ENCODE measurements around the gene FRRS1L. TPM values are rescaled to one million over a fixed set of nuclear protein-coding genes. Genes with fewer than 3 reads are reported as not detected.

Gene FRRS1L
- polyA plus RNA-seq, 2 donors, result 0.08 to 0.20 TPM

DNA sequence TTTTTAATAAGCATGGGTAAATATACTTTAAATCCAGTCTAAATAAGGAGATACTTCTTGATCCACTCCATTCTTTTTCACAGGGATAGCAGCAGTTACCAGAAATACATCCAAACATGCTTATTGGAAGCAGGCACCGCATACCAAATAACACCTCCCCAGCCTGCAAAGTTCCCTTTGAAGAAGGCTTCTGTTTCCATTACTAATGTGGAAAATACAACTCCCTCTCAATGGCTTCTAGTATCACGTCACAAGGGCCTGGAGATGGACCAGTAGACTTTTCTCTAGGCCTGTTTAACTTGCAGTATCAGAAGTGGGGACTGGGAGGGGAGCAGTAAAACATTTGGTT, 68.1 kb downstream of the FRRS1L start:
- peaks cover 0 to 6% of the 10 kb centered on the region in 2 donors for H3K4me1 ChIP-seq (ENCODE audit: control insufficient read depth in 2 of 2, insufficient read depth in 2 of 2, low read length in 1 of 2)
- 34 to 35% methylated on average over 2 of the region's 2 CpGs for WGBS, 2 donors
- H3K27ac ChIP-seq (ENCODE audit: low read depth in 2 of 2, low read length in 1 of 2), result peak overlapping the region; percentile 12 to 64
- no peaks in the 10 kb centered on the region for H3K9me3 ChIP-seq (ENCODE audit: control insufficient read depth in 2 of 2, insufficient read depth in 1 of 2, low read depth in 1 of 2, low read length in 1 of 2)
- H3K27me3 ChIP-seq (ENCODE audit: control insufficient read depth in 1 of 2, insufficient read depth in 2 of 2, low read length in 2 of 2), result no peaks in the 10 kb centered on the region
- peaks cover 4% of the 10 kb centered on the region in 2 donors for H3K36me3 ChIP-seq (ENCODE audit: control insufficient read depth in 2 of 2, insufficient read depth in 2 of 2, low read length in 1 of 2)
- no peak overlapping the region for H3K4me3 ChIP-seq (ENCODE audit: low read depth in 1 of 2, low read length in 2 of 2)

DNA sequence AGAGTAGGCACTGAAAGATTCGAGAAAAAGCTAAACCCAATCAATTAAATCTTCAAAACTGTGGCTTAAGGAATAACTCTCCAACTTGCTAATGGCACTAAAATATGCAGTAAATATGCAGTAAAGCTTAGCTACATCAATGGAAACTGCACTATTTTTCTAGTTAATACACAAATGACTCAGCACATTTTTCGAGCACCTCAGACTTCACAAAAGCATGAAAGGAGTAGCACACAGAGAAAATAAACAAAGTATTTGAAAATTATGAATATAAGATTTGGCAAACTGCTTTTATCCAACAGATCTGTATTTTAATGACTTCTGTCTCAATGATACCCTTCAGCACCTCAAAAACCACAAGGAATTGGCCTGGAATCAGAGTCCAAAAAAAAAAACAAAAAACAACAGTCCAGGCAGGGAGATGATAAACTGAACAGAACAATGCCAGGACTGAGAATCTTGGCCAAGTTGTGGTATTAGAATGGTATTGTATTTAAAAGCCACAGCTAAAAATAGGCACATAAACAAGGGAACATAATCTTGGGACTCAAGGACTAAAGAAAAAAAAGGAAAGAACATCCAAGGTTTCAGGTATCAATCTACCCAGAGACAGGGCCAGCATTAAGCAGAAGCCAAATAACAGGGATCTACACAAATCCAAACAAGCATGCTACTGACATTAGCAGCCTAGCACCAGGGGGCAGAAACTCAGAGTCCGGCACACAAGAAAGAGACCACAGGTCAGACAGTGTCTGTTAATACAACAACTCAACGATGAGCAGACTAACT, 68.7 kb downstream of the FRRS1L start:
- peaks cover 0 to 6% of the 10 kb centered on the region in 2 donors for H3K4me1 ChIP-seq (ENCODE audit: control insufficient read depth in 2 of 2, insufficient read depth in 2 of 2, low read length in 1 of 2)
- no peaks in the 10 kb centered on the region for H3K9me3 ChIP-seq (ENCODE audit: control insufficient read depth in 2 of 2, insufficient read depth in 1 of 2, low read depth in 1 of 2, low read length in 1 of 2)
- no peak overlapping the region for H3K4me3 ChIP-seq (ENCODE audit: low read depth in 1 of 2, low read length in 2 of 2)
- H3K27ac ChIP-seq (ENCODE audit: low read depth in 2 of 2, low read length in 1 of 2), result peak overlapping the region; percentile 12 to 64
- no peaks in the 10 kb centered on the region for H3K27me3 ChIP-seq (ENCODE audit: control insufficient read depth in 1 of 2, insufficient read depth in 2 of 2, low read length in 2 of 2)
- peaks cover 3 to 4% of the 10 kb centered on the region in 2 donors for H3K36me3 ChIP-seq (ENCODE audit: control insufficient read depth in 2 of 2, insufficient read depth in 2 of 2, low read length in 1 of 2)
- WGBS, 2 donors, result 22 to 23% methylated on average over 4 of the region's 4 CpGs

DNA sequence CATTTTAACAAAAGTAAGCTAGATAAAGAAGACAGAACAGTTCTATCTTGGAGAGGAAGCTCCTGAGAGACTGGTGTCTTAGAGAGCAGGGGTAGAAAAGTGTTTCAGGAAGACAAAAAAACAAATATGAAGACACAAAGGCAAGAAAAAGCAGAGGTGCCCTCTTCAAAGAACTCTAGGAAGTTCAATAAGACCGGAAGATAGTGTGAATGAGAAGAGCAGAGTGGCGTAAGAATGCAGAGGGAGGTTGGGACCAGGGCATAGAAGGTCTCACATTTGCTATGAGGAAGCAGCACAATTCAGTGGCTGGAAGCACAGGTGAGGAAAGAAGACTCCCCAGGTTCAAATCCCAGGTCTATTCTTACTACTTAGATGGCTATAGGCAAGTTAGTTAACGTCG, 69.9 kb downstream of the FRRS1L start:
- Histone ChIP-seq H3K36me3 (ENCODE audit: control insufficient read depth in 2 of 2, insufficient read depth in 2 of 2, low read length in 1 of 2) (peaks cover 3 to 4% of the 10 kb centered on the region in 2 donors), H3K27ac (ENCODE audit: low read depth in 2 of 2, low read length in 1 of 2) (peak overlapping the region in 1 of 2 donors; percentile 42), H3K27me3 (ENCODE audit: control insufficient read depth in 1 of 2, insufficient read depth in 2 of 2, low read length in 2 of 2) (no peaks in the 10 kb centered on the region), H3K9me3 (ENCODE audit: control insufficient read depth in 2 of 2, insufficient read depth in 1 of 2, low read depth in 1 of 2, low read length in 1 of 2) (no peaks in the 10 kb centered on the region), H3K4me1 (ENCODE audit: control insufficient read depth in 2 of 2, insufficient read depth in 2 of 2, low read length in 1 of 2) (peaks cover 0 to 6% of the 10 kb centered on the region in 2 donors), H3K4me3 (ENCODE audit: low read depth in 1 of 2, low read length in 2 of 2) (no peak overlapping the region)
- 92 to 97% methylated on average over 4 of the region's 4 CpGs for WGBS, 2 donors

DNA sequence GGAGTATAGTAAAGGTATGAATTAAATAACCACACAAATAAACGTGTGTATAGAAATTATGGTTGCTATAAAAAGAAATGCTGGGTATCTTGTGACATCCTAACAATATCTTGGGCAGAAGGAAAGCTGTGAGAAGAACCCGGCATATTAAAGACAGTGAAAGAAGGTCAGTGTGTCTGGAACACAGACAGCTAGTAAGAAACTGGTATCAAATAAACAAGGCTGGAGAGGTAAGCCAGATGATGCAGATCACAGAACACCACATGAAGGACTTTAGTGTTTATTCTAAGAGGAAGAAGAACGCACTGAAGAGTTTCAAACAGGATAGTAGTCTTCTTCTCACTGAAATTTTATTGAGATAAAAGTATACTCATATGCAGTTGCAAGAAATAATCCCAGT, 71.7 kb downstream of the FRRS1L start:
- Histone ChIP-seq H3K9me3 (ENCODE audit: control insufficient read depth in 2 of 2, insufficient read depth in 1 of 2, low read depth in 1 of 2, low read length in 1 of 2) (no peaks in the 10 kb centered on the region), H3K36me3 (ENCODE audit: control insufficient read depth in 2 of 2, insufficient read depth in 2 of 2, low read length in 1 of 2) (peaks cover 3 to 4% of the 10 kb centered on the region in 2 donors), H3K27ac (ENCODE audit: low read depth in 2 of 2, low read length in 1 of 2) (no peak overlapping the region), H3K4me3 (ENCODE audit: low read depth in 1 of 2, low read length in 2 of 2) (no peak overlapping the region), H3K27me3 (ENCODE audit: control insufficient read depth in 1 of 2, insufficient read depth in 2 of 2, low read length in 2 of 2) (no peaks in the 10 kb centered on the region), H3K4me1 (ENCODE audit: control insufficient read depth in 2 of 2, insufficient read depth in 2 of 2, low read length in 1 of 2) (peaks cover 0 to 2% of the 10 kb centered on the region in 2 donors)
- 75 to 80% methylated on average over 3 of the region's 3 CpGs for WGBS, 2 donors

DNA sequence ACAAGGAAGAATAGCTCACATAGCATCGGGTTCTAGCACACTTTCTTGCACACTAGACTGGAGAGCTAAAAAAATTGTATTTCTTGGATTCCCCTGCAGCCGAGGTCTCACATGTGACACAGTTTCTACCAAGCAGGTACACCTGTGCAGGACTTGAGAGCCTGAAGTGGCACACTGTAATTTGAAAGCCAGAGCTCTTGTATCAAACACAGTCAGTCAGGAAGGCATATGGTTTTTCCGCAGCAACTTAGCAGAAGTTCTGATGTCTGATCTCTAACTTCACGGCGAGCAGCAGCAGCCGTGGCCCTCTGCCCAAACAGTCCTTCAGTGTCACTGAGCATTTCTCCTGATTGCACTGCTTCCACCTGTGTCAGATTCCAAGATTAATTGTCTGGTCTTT, 72.8 kb downstream of the FRRS1L start:
- H3K4me1 ChIP-seq (ENCODE audit: control insufficient read depth in 2 of 2, insufficient read depth in 2 of 2, low read length in 1 of 2), result peaks cover 0 to 2% of the 10 kb centered on the region in 2 donors
- H3K9me3 ChIP-seq (ENCODE audit: control insufficient read depth in 2 of 2, insufficient read depth in 1 of 2, low read depth in 1 of 2, low read length in 1 of 2), result no peaks in the 10 kb centered on the region
- WGBS, 2 donors, result 79 to 92% methylated on average over 6 of the region's 6 CpGs
- no peaks in the 10 kb centered on the region for H3K27me3 ChIP-seq (ENCODE audit: control insufficient read depth in 1 of 2, insufficient read depth in 2 of 2, low read length in 2 of 2)
- H3K27ac ChIP-seq (ENCODE audit: low read depth in 2 of 2, low read length in 1 of 2), result no peak overlapping the region
- H3K36me3 ChIP-seq (ENCODE audit: control insufficient read depth in 2 of 2, insufficient read depth in 2 of 2, low read length in 1 of 2), result peaks cover 3 to 4% of the 10 kb centered on the region in 2 donors
- H3K4me3 ChIP-seq (ENCODE audit: low read depth in 1 of 2, low read length in 2 of 2), result no peak overlapping the region

- Histone ChIP-seq H3K4me1 (ENCODE audit: control insufficient read depth in 2 of 2, insufficient read depth in 2 of 2, low read length in 1 of 2) (no peaks in the 10 kb centered on the region), H3K27me3 (ENCODE audit: control insufficient read depth in 1 of 2, insufficient read depth in 2 of 2, low read length in 2 of 2) (no peaks in the 10 kb centered on the region), H3K36me3 (ENCODE audit: control insufficient read depth in 2 of 2, insufficient read depth in 2 of 2, low read length in 1 of 2) (peaks cover 6 to 7% of the 10 kb centered on the region in 2 donors), H3K9me3 (ENCODE audit: control insufficient read depth in 2 of 2, insufficient read depth in 1 of 2, low read depth in 1 of 2, low read length in 1 of 2) (no peaks in the 10 kb centered on the region), H3K27ac (ENCODE audit: low read depth in 2 of 2, low read length in 1 of 2) (no peak overlapping the region), H3K4me3 (ENCODE audit: low read depth in 1 of 2, low read length in 2 of 2) (no peak overlapping the region)
- 68 to 72% methylated on average over 1 of the region's 1 CpG for WGBS, 2 donors
Measured at GRCh38 chr9:109092587-109092986, 74.5 kb downstream of the FRRS1L start.

DNA sequence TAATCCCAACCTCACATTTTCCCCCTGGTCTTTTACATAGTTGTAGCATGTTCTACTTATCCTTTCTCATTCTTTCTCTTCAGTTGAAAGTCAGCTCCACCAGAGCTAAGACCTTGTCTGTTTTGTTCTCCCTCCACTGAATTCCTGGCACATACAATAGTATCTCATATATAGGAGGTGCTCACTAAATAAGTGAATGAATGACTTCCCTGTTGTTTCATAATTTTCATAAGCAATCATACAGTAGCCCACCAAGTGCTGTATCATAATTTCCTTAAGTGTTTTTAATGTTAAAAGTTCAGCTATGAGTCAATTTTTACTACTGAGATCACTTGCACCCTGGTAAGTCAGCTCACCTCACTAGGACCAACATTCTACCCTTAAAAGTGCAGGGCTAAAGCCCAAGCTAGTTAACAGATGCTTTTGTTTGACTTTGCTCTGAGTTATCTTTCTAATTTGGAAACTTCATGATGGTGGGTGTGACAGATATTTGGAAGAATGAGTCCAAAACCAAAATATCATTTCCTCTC, 74.9 kb downstream of the FRRS1L start:
- Histone ChIP-seq H3K9me3 (ENCODE audit: control insufficient read depth in 2 of 2, insufficient read depth in 1 of 2, low read depth in 1 of 2, low read length in 1 of 2) (no peaks in the 10 kb centered on the region), H3K36me3 (ENCODE audit: control insufficient read depth in 2 of 2, insufficient read depth in 2 of 2, low read length in 1 of 2) (peaks cover 6 to 8% of the 10 kb centered on the region in 2 donors), H3K27me3 (ENCODE audit: control insufficient read depth in 1 of 2, insufficient read depth in 2 of 2, low read length in 2 of 2) (no peaks in the 10 kb centered on the region), H3K4me1 (ENCODE audit: control insufficient read depth in 2 of 2, insufficient read depth in 2 of 2, low read length in 1 of 2) (no peaks in the 10 kb centered on the region), H3K4me3 (ENCODE audit: low read depth in 1 of 2, low read length in 2 of 2) (no peak overlapping the region), H3K27ac (ENCODE audit: low read depth in 2 of 2, low read length in 1 of 2) (no peak overlapping the region)

DNA sequence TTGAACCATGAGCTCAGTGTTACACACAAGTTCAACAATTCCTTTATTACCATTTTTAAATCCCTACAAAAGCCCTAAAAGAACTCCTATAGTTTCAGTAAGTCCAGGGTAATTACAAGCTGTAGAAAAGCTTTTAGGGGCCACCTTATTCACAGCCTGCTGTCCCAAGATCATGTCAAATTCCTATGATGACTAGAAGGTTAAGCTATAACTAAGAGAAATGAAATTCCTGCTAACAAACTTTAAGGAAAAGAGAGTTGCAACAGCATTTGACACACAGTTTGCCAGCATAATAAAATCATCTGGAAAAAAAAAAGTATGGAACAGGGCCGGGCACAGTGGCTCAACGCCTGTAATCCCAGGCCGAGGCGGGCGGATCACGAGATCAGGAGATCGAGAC, 78.8 kb downstream of the FRRS1L start:
- H3K27ac ChIP-seq (ENCODE audit: low read depth in 2 of 2, low read length in 1 of 2), result no peak overlapping the region
- no peak overlapping the region for H3K4me3 ChIP-seq (ENCODE audit: low read depth in 1 of 2, low read length in 2 of 2)
- no peaks in the 10 kb centered on the region for H3K27me3 ChIP-seq (ENCODE audit: control insufficient read depth in 1 of 2, insufficient read depth in 2 of 2, low read length in 2 of 2)
- peaks cover 3 to 4% of the 10 kb centered on the region in 2 donors for H3K36me3 ChIP-seq (ENCODE audit: control insufficient read depth in 2 of 2, insufficient read depth in 2 of 2, low read length in 1 of 2)
- H3K4me1 ChIP-seq (ENCODE audit: control insufficient read depth in 2 of 2, insufficient read depth in 2 of 2, low read length in 1 of 2), result no peaks in the 10 kb centered on the region
- 98 to 100% methylated on average over 7 of the region's 7 CpGs for WGBS, 2 donors
- no peaks in the 10 kb centered on the region for H3K9me3 ChIP-seq (ENCODE audit: control insufficient read depth in 2 of 2, insufficient read depth in 1 of 2, low read depth in 1 of 2, low read length in 1 of 2)

DNA sequence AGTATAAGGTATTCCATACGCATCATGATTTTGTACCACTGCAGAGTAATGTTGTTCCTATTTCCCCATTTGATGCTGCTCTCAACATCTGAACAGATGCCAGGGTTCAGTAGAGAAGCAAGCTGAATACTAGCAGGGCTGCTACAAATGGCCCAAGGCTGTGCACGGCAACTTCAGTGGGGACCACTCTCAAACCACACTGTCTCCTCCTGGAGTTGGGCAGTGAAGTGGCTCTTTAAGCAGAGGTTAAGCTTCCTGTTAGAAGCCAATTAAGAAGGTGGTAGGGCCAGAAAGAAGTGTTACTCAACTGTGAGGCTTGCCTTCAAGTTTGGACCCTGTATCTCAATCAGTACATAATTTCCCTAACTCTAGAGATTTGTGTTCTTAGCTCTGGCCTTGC, 79.3 kb downstream of the FRRS1L start:
- Histone ChIP-seq H3K4me1 (ENCODE audit: control insufficient read depth in 2 of 2, insufficient read depth in 2 of 2, low read length in 1 of 2) (no peaks in the 10 kb centered on the region), H3K9me3 (ENCODE audit: control insufficient read depth in 2 of 2, insufficient read depth in 1 of 2, low read depth in 1 of 2, low read length in 1 of 2) (no peaks in the 10 kb centered on the region), H3K27ac (ENCODE audit: low read depth in 2 of 2, low read length in 1 of 2) (peak overlapping the region in 1 of 2 donors; percentile 42), H3K27me3 (ENCODE audit: control insufficient read depth in 1 of 2, insufficient read depth in 2 of 2, low read length in 2 of 2) (no peaks in the 10 kb centered on the region), H3K4me3 (ENCODE audit: low read depth in 1 of 2, low read length in 2 of 2) (no peak overlapping the region), H3K36me3 (ENCODE audit: control insufficient read depth in 2 of 2, insufficient read depth in 2 of 2, low read length in 1 of 2) (peaks cover 3 to 4% of the 10 kb centered on the region in 2 donors)
- 95 to 97% methylated on average over 2 of the region's 2 CpGs for WGBS, 2 donors

DNA sequence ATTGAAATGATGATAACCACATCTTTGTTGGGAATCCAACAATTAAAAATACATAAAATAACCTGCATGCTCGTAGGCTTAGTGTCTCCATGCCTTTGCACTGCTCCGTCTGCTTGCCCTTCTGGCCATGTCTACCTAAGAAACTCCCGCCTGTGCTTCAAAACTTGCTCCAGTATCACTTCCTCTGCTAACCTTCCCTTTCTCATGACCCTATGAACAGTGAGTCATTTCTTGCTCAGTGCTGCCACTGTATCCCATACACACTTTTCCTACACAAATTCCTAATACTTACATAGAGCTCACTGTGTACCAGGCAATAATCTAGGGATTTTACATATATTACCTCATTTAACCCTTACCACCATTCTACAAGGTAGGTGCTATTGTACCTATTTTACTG, 80.8 kb downstream of the FRRS1L start:
- WGBS, 2 donors, result 82 to 86% methylated on average over 3 of the region's 3 CpGs
- no peaks in the 10 kb centered on the region for H3K9me3 ChIP-seq (ENCODE audit: control insufficient read depth in 2 of 2, insufficient read depth in 1 of 2, low read depth in 1 of 2, low read length in 1 of 2)
- H3K27me3 ChIP-seq (ENCODE audit: control insufficient read depth in 1 of 2, insufficient read depth in 2 of 2, low read length in 2 of 2), result no peaks in the 10 kb centered on the region
- no peaks in the 10 kb centered on the region for H3K4me1 ChIP-seq (ENCODE audit: control insufficient read depth in 2 of 2, insufficient read depth in 2 of 2, low read length in 1 of 2)
- no peak overlapping the region for H3K27ac ChIP-seq (ENCODE audit: low read depth in 2 of 2, low read length in 1 of 2)
- no peak overlapping the region for H3K4me3 ChIP-seq (ENCODE audit: low read depth in 1 of 2, low read length in 2 of 2)
- peaks cover 3 to 4% of the 10 kb centered on the region in 2 donors for H3K36me3 ChIP-seq (ENCODE audit: control insufficient read depth in 2 of 2, insufficient read depth in 2 of 2, low read length in 1 of 2)

All from esophagus (tissue), 2 donors.